ENCODE results near the gene NMRK1.
A peak's percentile ranks its signal among the peaks of the same experiment; 100 is the strongest.

NMRK1 gene

DNA sequence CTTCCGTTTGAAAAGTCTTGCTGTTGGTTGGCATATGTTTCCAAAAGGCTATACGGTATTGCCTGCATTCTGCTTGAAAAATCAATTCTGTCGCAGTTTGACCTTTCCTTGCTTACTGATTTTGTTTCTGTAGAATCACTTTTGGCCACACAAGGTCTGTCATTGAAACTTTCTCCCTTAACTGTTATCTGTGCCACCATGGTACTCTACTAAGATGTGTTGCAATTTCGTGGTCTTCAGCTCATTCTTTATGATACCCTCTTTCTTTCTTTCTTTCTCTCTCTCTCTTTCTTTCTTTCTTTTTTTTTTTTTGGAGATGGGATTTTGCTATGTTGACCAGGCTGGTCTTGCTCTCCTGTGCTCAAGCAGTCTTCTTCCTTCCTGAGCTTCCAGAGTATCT, 4.8 kb upstream of the NMRK1 start:
- H3K79me2 ChIP-seq = peaks cover 15% of the 10 kb centered on the region
- no peaks in the 10 kb centered on the region for H3K27me3 ChIP-seq (ENCODE audit: control insufficient read depth, insufficient read depth, low read length)
- no peak overlapping the region for H3K27ac ChIP-seq
- no peak overlapping the region for H3K9ac ChIP-seq
- peak overlapping the region; percentile 9 for H3K4me2 ChIP-seq (ENCODE audit: low read length)
- no peak overlapping the region for H3K4me3 ChIP-seq (ENCODE audit: low read depth, low read length)
- no peaks in the 10 kb centered on the region for H3K9me3 ChIP-seq (ENCODE audit: control insufficient read depth, low read length)
- peaks cover 25% of the 10 kb centered on the region for H3K4me1 ChIP-seq
- no peak overlapping the region for H2AFZ ChIP-seq
- no peaks in the 10 kb centered on the region for H3K36me3 ChIP-seq (ENCODE audit: control insufficient read depth, insufficient read depth, low read length)
- TF ChIP-seq, protein P1, sequence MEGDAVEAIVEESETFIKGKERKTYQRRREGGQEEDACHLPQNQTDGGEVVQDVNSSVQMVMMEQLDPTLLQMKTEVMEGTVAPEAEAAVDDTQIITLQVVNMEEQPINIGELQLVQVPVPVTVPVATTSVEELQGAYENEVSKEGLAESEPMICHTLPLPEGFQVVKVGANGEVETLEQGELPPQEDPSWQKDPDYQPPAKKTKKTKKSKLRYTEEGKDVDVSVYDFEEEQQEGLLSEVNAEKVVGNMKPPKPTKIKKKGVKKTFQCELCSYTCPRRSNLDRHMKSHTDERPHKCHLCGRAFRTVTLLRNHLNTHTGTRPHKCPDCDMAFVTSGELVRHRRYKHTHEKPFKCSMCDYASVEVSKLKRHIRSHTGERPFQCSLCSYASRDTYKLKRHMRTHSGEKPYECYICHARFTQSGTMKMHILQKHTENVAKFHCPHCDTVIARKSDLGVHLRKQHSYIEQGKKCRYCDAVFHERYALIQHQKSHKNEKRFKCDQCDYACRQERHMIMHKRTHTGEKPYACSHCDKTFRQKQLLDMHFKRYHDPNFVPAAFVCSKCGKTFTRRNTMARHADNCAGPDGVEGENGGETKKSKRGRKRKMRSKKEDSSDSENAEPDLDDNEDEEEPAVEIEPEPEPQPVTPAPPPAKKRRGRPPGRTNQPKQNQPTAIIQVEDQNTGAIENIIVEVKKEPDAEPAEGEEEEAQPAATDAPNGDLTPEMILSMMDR (IDR thresholded peaks at IDR 0.05) = no peak

DNA sequence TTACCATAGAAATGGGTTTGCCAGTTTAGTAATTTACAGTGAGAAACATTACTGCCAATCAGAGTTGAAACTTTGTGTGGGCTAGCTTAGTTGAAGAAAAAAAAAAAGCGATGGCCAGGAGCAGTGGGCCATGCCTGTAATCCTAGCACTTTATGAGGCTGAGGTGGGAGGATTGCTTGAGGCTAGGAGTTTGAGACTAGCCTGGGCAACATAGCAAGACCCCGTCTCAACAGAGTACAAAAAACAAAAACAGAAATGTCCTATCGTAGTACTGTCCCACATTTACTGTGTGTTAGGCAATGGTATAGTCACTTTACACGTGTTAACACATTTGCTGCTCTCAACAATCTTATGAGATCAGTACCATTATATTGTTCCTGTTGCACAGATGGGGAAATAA, 2.6 kb upstream of the NMRK1 start:
- Histone ChIP-seq H3K36me3 (ENCODE audit: control insufficient read depth, insufficient read depth, low read length) (no peaks in the 10 kb centered on the region), H3K79me2 (peaks cover 11% of the 10 kb centered on the region), H3K9me3 (ENCODE audit: control insufficient read depth, low read length) (no peaks in the 10 kb centered on the region), H3K27ac (no peak overlapping the region), H3K4me2 (ENCODE audit: low read length) (peak overlapping the region; percentile 79), H2AFZ (no peak overlapping the region), H3K4me1 (peaks cover 18% of the 10 kb centered on the region), H3K9ac (no peak overlapping the region), H3K27me3 (ENCODE audit: control insufficient read depth, insufficient read depth, low read length) (no peaks in the 10 kb centered on the region), H3K4me3 (ENCODE audit: low read depth, low read length) (peak overlapping the region; percentile 93)
- TF ChIP-seq, protein P1 (IDR thresholded peaks at IDR 0.05) = no peak

DNA sequence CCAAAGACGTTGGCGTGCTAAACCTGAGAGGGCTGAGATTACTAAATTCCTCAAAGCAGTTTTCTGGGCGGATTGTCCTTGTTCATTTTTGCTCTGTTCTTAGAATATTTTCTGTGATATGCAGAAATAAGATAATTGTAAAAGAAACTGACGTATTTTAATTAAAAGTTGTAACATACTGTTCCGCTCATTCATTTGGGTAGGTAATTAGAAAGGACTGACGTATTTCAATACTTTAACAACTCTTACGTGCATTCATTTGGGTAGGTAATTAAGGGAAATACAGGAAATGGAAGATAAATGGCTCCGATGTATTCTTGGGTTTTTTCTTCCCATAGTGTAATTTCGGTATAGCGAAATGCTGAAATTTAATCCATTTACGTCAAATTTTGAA, 1.4 kb upstream of the NMRK1 start:
- H3K4me1 ChIP-seq = peaks cover 18% of the 10 kb centered on the region
- TF ChIP-seq, protein P1 (IDR thresholded peaks at IDR 0.05) = no peak
- H3K27ac ChIP-seq = peak overlapping the region; percentile 88
- H2AFZ ChIP-seq = peak overlapping the region; percentile 84
- peak overlapping the region; percentile 79 for H3K4me2 ChIP-seq (ENCODE audit: low read length)
- no peak overlapping the region for H3K9ac ChIP-seq
- peaks cover 11% of the 10 kb centered on the region for H3K79me2 ChIP-seq
- peak overlapping the region; percentile 93 for H3K4me3 ChIP-seq (ENCODE audit: low read depth, low read length)
- H3K27me3 ChIP-seq (ENCODE audit: control insufficient read depth, insufficient read depth, low read length) = no peaks in the 10 kb centered on the region
- H3K36me3 ChIP-seq (ENCODE audit: control insufficient read depth, insufficient read depth, low read length) = no peaks in the 10 kb centered on the region
- H3K9me3 ChIP-seq (ENCODE audit: control insufficient read depth, low read length) = no peaks in the 10 kb centered on the region

DNA sequence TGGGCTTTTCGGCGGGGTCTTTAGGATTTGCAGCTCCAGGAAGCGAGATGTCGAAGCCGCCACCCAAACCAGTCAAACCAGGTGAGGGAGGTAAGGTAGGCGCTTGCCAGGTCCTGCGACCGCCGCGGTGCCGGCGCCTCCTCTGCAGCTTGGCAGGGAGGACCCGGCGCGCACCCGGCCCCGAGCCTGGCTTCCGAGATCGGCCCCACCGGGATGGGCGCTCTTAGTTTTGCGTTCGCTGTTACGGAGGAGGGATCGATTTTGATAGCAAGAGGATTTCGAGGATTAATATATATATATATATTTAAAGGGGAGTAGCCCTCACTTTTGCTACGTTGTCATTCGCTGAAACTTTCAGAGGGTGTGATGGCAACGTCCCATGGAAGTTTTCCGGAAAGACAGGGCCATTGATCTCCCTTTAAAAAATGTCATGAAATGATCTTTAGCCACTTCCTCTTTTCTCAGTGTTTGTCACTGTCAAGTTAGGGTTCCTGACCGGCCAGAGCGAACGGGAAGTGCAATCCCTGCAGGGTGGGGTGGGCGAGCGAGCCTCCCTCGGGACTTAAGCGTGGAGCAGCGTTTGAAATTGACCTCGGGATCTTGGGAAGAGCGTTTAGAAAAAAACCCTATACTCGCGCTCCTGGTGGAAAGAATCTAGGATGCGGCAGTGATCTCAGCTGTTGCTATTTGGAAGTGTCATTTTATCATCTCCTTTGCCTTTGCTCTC, 854 bp upstream of the NMRK1 start:
- Histone ChIP-seq H3K27ac (peak overlapping the region; percentile 88), H3K9ac (peak overlapping the region; percentile 46), H3K9me3 (ENCODE audit: control insufficient read depth, low read length) (no peaks in the 10 kb centered on the region), H3K4me1 (peaks cover 21% of the 10 kb centered on the region), H2AFZ (peak overlapping the region; percentile 84), H3K27me3 (ENCODE audit: control insufficient read depth, insufficient read depth, low read length) (no peaks in the 10 kb centered on the region), H3K79me2 (peaks cover 14% of the 10 kb centered on the region), H3K4me3 (ENCODE audit: low read depth, low read length) (peak overlapping the region; percentile 93), H3K36me3 (ENCODE audit: control insufficient read depth, insufficient read depth, low read length) (no peaks in the 10 kb centered on the region), H3K4me2 (ENCODE audit: low read length) (peak overlapping the region; percentile 79)
- TF ChIP-seq, protein P1 (IDR thresholded peaks at IDR 0.05) = no peak
